ENCODE data around the gene CPXM1. TPM values are rescaled to one million over a fixed set of nuclear protein-coding genes. Genes with fewer than 3 reads are reported as not detected.

Gene CPXM1
- total RNA-seq, 1 donor: under 0.01 TPM

DNA sequence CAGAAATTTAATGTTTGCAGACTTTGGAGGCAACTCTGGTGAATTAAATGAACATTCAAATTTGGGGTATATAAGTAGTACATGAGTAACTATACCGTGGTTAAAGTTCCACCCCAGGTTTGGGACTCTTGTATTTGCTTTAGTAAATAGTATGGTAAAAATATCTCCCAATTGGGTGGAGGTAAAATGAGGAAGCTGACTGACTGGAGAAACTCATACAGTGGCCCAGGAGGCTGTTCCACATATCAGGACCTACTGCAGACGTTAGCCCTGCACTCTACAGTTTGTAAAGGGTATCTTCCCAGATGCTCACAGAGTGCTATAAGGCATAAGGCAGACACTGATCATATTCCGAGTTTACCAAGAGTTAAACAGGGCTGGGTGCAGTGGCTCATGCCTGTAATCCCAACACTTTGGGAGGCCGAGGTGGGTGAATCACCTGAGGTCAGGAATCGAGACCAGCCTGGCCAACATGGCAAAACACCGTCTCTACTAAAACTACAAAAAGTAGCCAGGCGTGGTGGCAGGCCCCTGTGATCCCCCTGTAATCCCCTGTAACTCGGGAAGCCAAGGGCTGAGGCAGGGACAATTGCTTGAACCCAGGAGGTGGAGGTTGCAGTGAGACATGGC lies 53.7 kb downstream of the CPXM1 start:
- Histone ChIP-seq H3K9me3 (ENCODE audit: low read depth, low read length) (no peaks in the 10 kb centered on the region), H3K4me3 (ENCODE audit: insufficient read depth, low read length) (no peak overlapping the region), H3K4me2 (ENCODE audit: insufficient read depth, low read length) (no peak overlapping the region), H3K27ac (ENCODE audit: low read depth, low read length) (no peak overlapping the region), H4K20me1 (ENCODE audit: insufficient read depth, low read length) (no peaks in the 10 kb centered on the region), H3K27me3 (ENCODE audit: insufficient read depth, low read length) (peaks cover 56% of the 10 kb centered on the region), H3K79me2 (ENCODE audit: insufficient read depth, low read length) (no peaks in the 10 kb centered on the region), H3K36me3 (ENCODE audit: insufficient read depth, low read length) (no peaks in the 10 kb centered on the region), H3K4me1 (ENCODE audit: insufficient read depth, low read length) (peaks cover 6% of the 10 kb centered on the region), H2AFZ (ENCODE audit: low read length) (no peak overlapping the region)
- DNase-seq (ENCODE audit: insufficient read length, low spot score, missing footprints): peak; percentile 58
- TF ChIP-seq, protein P1, sequence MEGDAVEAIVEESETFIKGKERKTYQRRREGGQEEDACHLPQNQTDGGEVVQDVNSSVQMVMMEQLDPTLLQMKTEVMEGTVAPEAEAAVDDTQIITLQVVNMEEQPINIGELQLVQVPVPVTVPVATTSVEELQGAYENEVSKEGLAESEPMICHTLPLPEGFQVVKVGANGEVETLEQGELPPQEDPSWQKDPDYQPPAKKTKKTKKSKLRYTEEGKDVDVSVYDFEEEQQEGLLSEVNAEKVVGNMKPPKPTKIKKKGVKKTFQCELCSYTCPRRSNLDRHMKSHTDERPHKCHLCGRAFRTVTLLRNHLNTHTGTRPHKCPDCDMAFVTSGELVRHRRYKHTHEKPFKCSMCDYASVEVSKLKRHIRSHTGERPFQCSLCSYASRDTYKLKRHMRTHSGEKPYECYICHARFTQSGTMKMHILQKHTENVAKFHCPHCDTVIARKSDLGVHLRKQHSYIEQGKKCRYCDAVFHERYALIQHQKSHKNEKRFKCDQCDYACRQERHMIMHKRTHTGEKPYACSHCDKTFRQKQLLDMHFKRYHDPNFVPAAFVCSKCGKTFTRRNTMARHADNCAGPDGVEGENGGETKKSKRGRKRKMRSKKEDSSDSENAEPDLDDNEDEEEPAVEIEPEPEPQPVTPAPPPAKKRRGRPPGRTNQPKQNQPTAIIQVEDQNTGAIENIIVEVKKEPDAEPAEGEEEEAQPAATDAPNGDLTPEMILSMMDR (IDR thresholded peaks at IDR 0.05; ENCODE audit: extremely low read depth, low read depth, low read length): no peak

DNA sequence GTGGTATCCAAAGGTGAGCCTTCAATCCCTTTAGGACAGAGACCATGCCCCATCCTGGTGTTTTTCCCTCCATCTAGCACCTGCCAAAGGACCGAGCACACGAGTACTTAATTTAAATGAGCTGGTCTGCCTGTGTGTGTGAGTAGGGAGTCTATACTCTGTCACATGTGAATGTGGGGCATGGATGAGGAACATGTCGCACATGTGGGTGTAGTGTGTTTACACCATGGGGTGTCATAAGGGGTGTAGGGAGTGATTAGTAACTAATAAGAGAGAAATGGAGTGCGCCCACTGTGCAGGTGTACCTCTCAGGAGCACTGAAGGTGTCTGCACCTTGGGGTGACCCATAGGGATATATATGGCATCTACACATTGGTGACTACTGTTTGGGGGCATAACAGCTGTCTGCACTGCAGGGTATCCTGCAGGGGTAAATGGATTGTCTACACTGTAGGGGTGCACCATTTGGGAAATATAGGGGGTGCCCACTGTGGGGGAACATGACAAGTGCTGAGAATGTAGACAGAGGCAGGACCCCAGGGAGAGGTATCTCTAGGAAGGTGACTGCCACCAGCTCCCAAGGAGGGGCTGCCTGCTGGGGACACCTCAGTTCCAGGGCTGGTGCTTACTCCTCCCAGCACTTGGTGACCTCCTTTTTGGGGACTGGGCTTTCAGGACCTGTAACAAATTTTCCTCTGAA lies 54.3 kb downstream of the CPXM1 start:
- peak; percentile 48 for DNase-seq (ENCODE audit: insufficient read length, low spot score, missing footprints)
- H3K27me3 ChIP-seq (ENCODE audit: insufficient read depth, low read length): peaks cover 57% of the 10 kb centered on the region
- TF ChIP-seq, protein P1 (IDR thresholded peaks at IDR 0.05; ENCODE audit: extremely low read depth, low read depth, low read length): no peak
- H3K4me2 ChIP-seq (ENCODE audit: insufficient read depth, low read length): no peak overlapping the region
- H3K79me2 ChIP-seq (ENCODE audit: insufficient read depth, low read length): no peaks in the 10 kb centered on the region
- peaks cover 6% of the 10 kb centered on the region for H3K4me1 ChIP-seq (ENCODE audit: insufficient read depth, low read length)
- no peak overlapping the region for H2AFZ ChIP-seq (ENCODE audit: low read length)
- H3K27ac ChIP-seq (ENCODE audit: low read depth, low read length): no peak overlapping the region
- no peak overlapping the region for H3K4me3 ChIP-seq (ENCODE audit: insufficient read depth, low read length)
- H3K36me3 ChIP-seq (ENCODE audit: insufficient read depth, low read length): no peaks in the 10 kb centered on the region
- H3K9me3 ChIP-seq (ENCODE audit: low read depth, low read length): no peaks in the 10 kb centered on the region
- no peaks in the 10 kb centered on the region for H4K20me1 ChIP-seq (ENCODE audit: insufficient read depth, low read length)

DNA sequence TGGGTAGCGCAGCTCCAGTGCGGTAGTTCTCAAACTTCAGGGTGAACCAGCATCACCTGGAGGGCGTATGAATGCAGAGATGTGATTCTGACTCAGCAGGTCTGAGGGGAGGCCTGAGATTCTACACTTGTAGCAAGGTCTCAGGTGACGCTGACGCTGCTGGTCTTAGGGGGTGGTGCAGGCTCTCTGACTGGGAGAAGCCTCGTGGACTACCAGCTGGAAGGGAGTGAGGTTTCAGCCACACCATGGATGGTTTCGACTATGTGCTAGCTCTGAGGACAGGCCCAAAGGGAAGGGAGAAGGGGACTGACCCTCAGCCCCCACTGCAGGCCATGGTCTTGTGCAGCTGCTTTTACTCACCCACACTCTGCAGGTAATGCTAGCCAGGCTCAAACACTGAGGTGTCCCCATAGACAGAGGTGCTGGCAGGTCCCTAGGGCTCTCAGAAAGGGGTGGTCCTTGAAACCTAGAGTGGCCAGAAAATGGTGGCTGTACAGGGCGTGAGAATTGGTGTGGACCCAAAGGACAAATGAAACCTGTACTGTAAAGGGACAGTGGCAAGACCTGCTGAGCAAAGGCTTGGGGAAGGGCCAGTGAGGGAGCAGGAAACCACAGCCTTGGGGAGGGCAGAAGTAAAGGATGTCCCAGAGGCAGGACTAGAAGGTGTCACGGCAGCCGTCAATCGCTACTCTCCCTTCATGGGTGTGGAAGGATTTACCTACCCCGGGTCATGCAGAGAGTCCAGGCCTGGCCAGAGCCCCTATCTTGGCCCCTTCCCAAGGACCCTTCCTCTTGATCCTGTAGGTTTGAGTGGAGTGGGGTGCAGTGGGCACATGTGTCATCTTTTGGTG lies 55.1 kb downstream of the CPXM1 start:
- Histone ChIP-seq H4K20me1 (ENCODE audit: insufficient read depth, low read length) (no peaks in the 10 kb centered on the region), H2AFZ (ENCODE audit: low read length) (no peak overlapping the region), H3K9me3 (ENCODE audit: low read depth, low read length) (no peaks in the 10 kb centered on the region), H3K4me1 (ENCODE audit: insufficient read depth, low read length) (no peaks in the 10 kb centered on the region), H3K79me2 (ENCODE audit: insufficient read depth, low read length) (no peaks in the 10 kb centered on the region), H3K4me3 (ENCODE audit: insufficient read depth, low read length) (no peak overlapping the region), H3K27me3 (ENCODE audit: insufficient read depth, low read length) (peaks cover 53% of the 10 kb centered on the region), H3K4me2 (ENCODE audit: insufficient read depth, low read length) (no peak overlapping the region), H3K36me3 (ENCODE audit: insufficient read depth, low read length) (no peaks in the 10 kb centered on the region), H3K27ac (ENCODE audit: low read depth, low read length) (no peak overlapping the region)
- TF ChIP-seq, protein P1 (IDR thresholded peaks at IDR 0.05; ENCODE audit: extremely low read depth, low read depth, low read length): no peak
- DNase-seq (ENCODE audit: insufficient read length, low spot score, missing footprints): no peak

Other genes with a start within 250 kb of the CPXM1 start
- gene NOP56, start 148.0 kb downstream of the CPXM1 start, total RNA-seq: 86.0 and 91.2 TPM in 2 replicates
- gene IDH3B, start 136.4 kb downstream of the CPXM1 start, total RNA-seq: 67.5 and 71.7 TPM in 2 replicates
- under 0.01 and 0.29 TPM in 2 replicates for gene EBF4, start 107.8 kb downstream of the CPXM1 start, total RNA-seq
- 0.29 and 0.36 TPM in 2 replicates for gene C20orf141, start 14.4 kb upstream of the CPXM1 start, total RNA-seq
- gene TMEM239, start 15.7 kb upstream of the CPXM1 start, total RNA-seq: under 0.01 TPM in 1 of 2 replicates, not detected in the other
- gene PCED1A, start 40.0 kb upstream of the CPXM1 start, total RNA-seq: 21.5 and 24.2 TPM in 2 replicates
- 36.2 and 40.1 TPM in 2 replicates for gene VPS16, start 40.1 kb upstream of the CPXM1 start, total RNA-seq
- 44.2 and 51.0 TPM in 2 replicates for gene PTPRA, start 72.9 kb upstream of the CPXM1 start, total RNA-seq
- gene GNRH2, start 243.0 kb upstream of the CPXM1 start, total RNA-seq: 0.29 TPM in 1 of 2 replicates, not detected in the other
- gene MRPS26, start 245.4 kb upstream of the CPXM1 start, total RNA-seq: 20.6 and 21.0 TPM in 2 replicates